SJSA1 (cell line): Measurements from ENCODE around the gene PHOSPHO2. TPM values are rescaled to one million over a fixed set of nuclear protein-coding genes. Genes with fewer than 3 reads are reported as not detected.

Experiments
- DNase-seq, 2 experiments: peaks; one replicate each; pipeline ENCODE4 v3.0.0-alpha.2; 2015 to 2020; ENCODE audit warnings: low spot score in 2 of 2, low read depth in 1 of 2
- H3K27ac ChIP-seq: fragments of 250-450 bp; sonication (Bioruptor Pico); 2 replicates; pipeline ENCODE4 v1.5.1; 2020; ENCODE audit warnings: mild to moderate bottlenecking, moderate library complexity
- H3K27me3 ChIP-seq: fragments of 250-450 bp; sonication (Bioruptor Pico); replicated peaks from 2 replicates; pipeline ENCODE4 v1.5.1; 2020; ENCODE audit warnings: mild to moderate bottlenecking, moderate library complexity
- H3K36me3 ChIP-seq: fragments of 250-450 bp; sonication (Bioruptor Pico); 2 replicates; pipeline ENCODE4 v1.5.1; 2020; ENCODE audit warnings: mild to moderate bottlenecking
- H3K4me1 ChIP-seq: fragments of 250-450 bp; sonication (Bioruptor Pico); replicated peaks from 2 replicates; pipeline ENCODE4 v1.6.1; 2021; ENCODE audit warnings: mild to moderate bottlenecking
- H3K4me3 ChIP-seq: fragments of 250-450 bp; sonication (Bioruptor Pico); 2 replicates; pipeline ENCODE4 v1.5.1; 2020; ENCODE audit warnings: mild to moderate bottlenecking
- H3K9me3 ChIP-seq: fragments of 250-450 bp; sonication (Bioruptor Pico); replicated peaks from 2 replicates; pipeline ENCODE4 v1.5.1; 2020; ENCODE audit warnings: mild to moderate bottlenecking
- total RNA-seq: library from RNA; depleted of rRNA; stranded (reverse); fragments of >200 nt; shearing (Covaris generic); gene quantifications from 2 replicates; pipeline ENCODE4 v1.2.3, GENCODE V29; 2014; rRNA removed

Gene PHOSPHO2
- total RNA-seq, 1 experiment from 2014 or later: 1.9 TPM

- no peak for DNase-seq
- H3K27me3 ChIP-seq: peaks cover 23% of the 10 kb centered on the region
- 0 out of 2 replicates have a peak, but pooled peaks cover 3% of the 10 kb centered on the region for H3K9me3 ChIP-seq
- no peak overlapping the region for H3K4me3 ChIP-seq
- H3K27ac ChIP-seq: no peak overlapping the region
- H3K4me1 ChIP-seq: peaks cover 5% of the 10 kb centered on the region
- no peaks in the 10 kb centered on the region for H3K36me3 ChIP-seq
Observed at GRCh38 chr2:169739351-169739750, 45.1 kb downstream of the PHOSPHO2 start.

- Histone ChIP-seq H3K4me3 (no peak overlapping the region), H3K36me3 (no peaks in the 10 kb centered on the region), H3K27me3 (no peaks in the 10 kb centered on the region; the same call in 1 of the 2 replicates), H3K27ac (no peak overlapping the region), H3K9me3 (no peaks in the 10 kb centered on the region), H3K4me1 (no peaks in the 10 kb centered on the region)
- DNase-seq: no peak
Observed at GRCh38 chr2:169743549-169743948, 49.3 kb downstream of the PHOSPHO2 start.

GRCh38 chr2:169746240-169746639 is 52.0 kb downstream of the PHOSPHO2 start:
- H3K27ac ChIP-seq: no peak overlapping the region
- no peaks in the 10 kb centered on the region for H3K9me3 ChIP-seq
- DNase-seq: no peak
- no peaks in the 10 kb centered on the region; the same call in 1 of the 2 replicates for H3K27me3 ChIP-seq
- no peaks in the 10 kb centered on the region for H3K36me3 ChIP-seq
- H3K4me3 ChIP-seq: no peak overlapping the region
- H3K4me1 ChIP-seq: no peaks in the 10 kb centered on the region

GRCh38 chr2:169748319-169748718 is 54.0 kb downstream of the PHOSPHO2 start:
- no peaks in the 10 kb centered on the region for H3K27me3 ChIP-seq
- no peak for DNase-seq
- H3K36me3 ChIP-seq: no peaks in the 10 kb centered on the region
- H3K4me3 ChIP-seq: no peak overlapping the region
- no peak overlapping the region for H3K27ac ChIP-seq
- no peaks in the 10 kb centered on the region for H3K4me1 ChIP-seq
- no peaks in the 10 kb centered on the region for H3K9me3 ChIP-seq

Other genes with a start within 250 kb of the PHOSPHO2 start
- gene BBS5, start 215.0 kb upstream of the PHOSPHO2 start, total RNA-seq: 3.4 and 4.3 TPM in 2 replicates
- gene KLHL41, start 184.8 kb upstream of the PHOSPHO2 start, total RNA-seq: 0.24 TPM in 1 of 2 replicates, not detected in the other
- 25.2 and 30.4 TPM in 2 replicates for gene FASTKD1, start 120.6 kb upstream of the PHOSPHO2 start, total RNA-seq
- 32.7 and 33.4 TPM in 2 replicates for gene PPIG, start 110.1 kb upstream of the PHOSPHO2 start, total RNA-seq
- gene CFAP210, start 64 bp upstream of the PHOSPHO2 start, total RNA-seq: not detected in 2 replicates
- gene KLHL23, start 39.4 kb downstream of the PHOSPHO2 start, total RNA-seq: 0.78 and 2.9 TPM in 2 replicates
- 145 and 146 TPM in 2 replicates for gene SSB, start 104.4 kb downstream of the PHOSPHO2 start, total RNA-seq
- gene METTL5, start 130.4 kb downstream of the PHOSPHO2 start, total RNA-seq: 81.2 and 120 TPM in 2 replicates
- 25.0 and 29.7 TPM in 2 replicates for gene UBR3, start 133.0 kb downstream of the PHOSPHO2 start, total RNA-seq